DMS153 (cell line): Measurements from ENCODE around the gene RNF217.
"Not testable (repeated sequence)": the region's sequence is repeated elsewhere in the genome, so short reads cannot be mapped to it uniquely, and the experiment has no call there.

ENCODE experiments used
- DNase-seq: peaks from one replicate; lab custom pipeline; 2025; lab: John Stamatoyannopoulos, UW

The RNF217 gene

DNA sequence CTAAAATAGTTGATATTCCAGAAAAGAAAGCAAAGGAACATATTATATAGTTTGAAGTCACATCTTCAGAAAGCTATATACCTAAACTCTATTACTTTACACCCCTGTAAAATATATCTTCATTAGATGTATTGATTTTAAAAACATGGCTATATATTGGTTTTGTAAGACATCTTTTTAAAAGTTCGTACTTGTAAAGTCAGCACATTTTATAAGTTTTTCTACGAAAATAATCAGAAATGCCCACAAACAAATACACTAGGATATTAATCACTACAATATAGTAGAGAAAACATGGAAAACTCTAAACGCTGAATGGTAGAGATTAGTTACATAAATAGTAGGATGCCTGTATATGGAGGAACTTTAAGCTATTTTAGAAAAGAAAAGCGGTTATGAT, 52.9 kb downstream of the RNF217 start:
- no peak for DNase-seq

GRCh38 chr6:125018136-125018535, 55.9 kb downstream of the RNF217 start:
- no peak for DNase-seq

GRCh38 chr6:125019281-125019680, 57.0 kb downstream of the RNF217 start:
- DNase-seq = no peak

GRCh38 chr6:125019918-125020317, 57.7 kb downstream of the RNF217 start:
- no peak for DNase-seq

GRCh38 chr6:125020385-125020784, 58.1 kb downstream of the RNF217 start:
- no peak for DNase-seq

GRCh38 chr6:125022391-125022989, 60.3 kb downstream of the RNF217 start:
- no peak for DNase-seq

DNA sequence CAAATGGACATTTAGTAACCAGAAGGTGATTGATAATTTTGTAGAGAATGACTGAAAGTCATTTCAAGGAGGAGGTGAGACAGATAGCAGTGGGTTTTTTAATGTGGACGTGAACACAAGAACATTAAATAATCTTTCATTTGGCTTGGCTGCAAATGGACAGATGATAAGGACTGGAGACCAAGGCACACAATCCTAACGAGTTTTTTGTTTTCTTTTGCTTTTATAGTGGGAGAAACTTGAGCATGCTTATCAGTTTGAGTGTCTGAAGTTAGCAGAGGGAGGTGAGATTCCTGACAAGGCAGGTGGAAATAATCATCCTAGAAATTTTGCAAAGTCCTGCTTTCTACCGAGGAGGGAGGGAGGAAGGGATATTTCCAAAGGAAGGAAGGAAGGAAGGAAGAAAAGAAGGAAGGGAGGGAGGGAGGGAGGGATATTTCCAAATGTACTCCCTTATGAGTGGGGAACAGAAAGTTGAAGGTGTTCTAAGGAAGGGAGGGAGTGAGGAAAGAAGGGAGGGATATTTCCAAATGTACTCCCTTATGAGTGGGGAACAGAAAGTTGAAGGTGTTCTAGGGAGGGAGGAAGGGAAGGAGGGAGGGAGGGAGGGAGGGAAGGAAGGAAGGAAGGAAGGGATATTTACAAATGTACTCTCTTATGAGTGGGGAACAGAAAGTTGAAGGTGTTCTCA, 63.1 kb downstream of the RNF217 start:
- no peak for DNase-seq

GRCh38 chr6:125027287-125027686, 65.0 kb downstream of the RNF217 start:
- no peak for DNase-seq

DNA sequence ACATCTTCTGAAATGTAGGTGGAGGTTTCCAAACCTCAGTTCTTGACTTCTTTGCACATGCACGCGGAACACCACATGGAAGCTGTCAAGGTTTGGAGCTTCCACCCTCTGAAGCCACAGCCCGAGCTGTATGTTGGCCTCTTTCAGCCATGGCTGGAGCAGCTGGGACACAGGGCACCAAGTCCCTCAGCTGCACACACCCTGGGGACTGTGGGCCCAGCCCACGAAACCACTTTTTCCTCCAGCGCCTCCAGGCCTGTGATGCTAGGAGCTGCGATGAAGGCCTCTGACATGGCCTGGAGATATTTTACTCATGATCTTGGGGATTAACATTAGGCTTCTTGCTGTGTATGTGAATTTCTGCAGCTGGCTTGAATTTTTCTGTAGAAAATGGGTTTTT, 68.7 kb downstream of the RNF217 start:
- no peak for DNase-seq

DNA sequence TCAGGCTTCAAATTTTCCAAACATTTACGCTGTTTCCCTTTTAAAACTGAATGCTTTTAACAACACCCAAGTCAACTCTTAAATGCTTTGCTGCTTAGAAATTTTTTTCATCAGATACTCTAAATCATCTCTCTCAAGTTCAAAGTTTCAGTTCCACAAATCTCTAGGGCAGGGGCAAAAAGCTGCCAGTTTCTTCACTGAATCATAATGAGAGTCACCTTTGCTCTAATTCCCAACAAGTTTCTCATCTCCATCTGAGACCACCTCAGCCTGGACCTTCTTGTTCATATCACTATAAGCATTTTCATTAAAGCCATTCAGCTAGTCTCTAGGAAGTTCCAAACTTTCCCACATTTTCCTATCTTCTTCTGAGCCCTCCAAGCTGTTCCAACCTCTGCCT, 69.1 kb downstream of the RNF217 start:
- no peak for DNase-seq

GRCh38 chr6:125034929-125035328, 72.7 kb downstream of the RNF217 start:
- DNase-seq = not testable (repeated sequence)

- not testable (repeated sequence) for DNase-seq
These were observed 74.2 kb downstream of the RNF217 start for GRCh38 chr6:125036486-125036885.

DNA sequence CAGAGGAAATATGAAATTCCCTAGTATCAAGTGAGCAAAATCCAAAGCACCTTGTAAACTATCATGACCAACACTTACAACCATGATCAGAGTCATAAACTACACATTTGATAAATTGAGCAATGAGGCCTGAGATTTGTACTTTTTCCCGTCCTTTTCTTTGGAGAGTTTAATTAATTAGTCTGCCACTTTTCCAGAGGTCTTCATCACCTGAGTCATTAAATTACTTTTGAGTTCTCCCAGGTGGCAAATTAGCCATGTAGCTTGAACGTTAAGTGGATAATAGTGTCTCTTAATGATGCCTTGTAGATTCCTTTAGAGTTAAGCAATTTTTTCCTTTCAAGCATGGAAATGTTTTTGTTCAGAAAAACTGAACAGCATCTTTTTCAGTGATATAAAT, 75.6 kb downstream of the RNF217 start:
- DNase-seq = no peak

GRCh38 chr6:125038925-125039324, 76.7 kb downstream of the RNF217 start:
- DNase-seq = no peak

- no peak for DNase-seq
These were observed 79.7 kb downstream of the RNF217 start for GRCh38 chr6:125041740-125042459.

GRCh38 chr6:125044066-125044465, 81.8 kb downstream of the RNF217 start:
- no peak for DNase-seq

DNA sequence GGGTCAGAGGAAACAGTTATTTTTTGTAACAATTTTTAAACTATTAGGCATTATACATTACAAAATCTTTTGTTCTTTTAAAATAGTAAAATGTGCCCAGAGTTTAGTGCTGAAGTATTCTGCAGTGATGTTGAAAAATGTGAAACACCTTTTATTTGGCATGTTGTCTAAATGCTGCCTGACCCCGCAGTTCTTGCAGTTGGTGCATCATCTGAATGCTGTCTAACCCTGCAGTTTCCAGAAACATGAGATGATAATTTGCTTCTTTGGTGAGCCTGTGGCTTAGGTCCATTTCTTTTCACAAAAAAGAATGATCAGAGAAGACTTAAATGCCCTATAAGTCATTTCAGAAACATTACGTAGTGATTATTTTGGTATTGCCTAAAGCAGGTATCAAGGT, 82.4 kb downstream of the RNF217 start:
- no peak for DNase-seq

DNA sequence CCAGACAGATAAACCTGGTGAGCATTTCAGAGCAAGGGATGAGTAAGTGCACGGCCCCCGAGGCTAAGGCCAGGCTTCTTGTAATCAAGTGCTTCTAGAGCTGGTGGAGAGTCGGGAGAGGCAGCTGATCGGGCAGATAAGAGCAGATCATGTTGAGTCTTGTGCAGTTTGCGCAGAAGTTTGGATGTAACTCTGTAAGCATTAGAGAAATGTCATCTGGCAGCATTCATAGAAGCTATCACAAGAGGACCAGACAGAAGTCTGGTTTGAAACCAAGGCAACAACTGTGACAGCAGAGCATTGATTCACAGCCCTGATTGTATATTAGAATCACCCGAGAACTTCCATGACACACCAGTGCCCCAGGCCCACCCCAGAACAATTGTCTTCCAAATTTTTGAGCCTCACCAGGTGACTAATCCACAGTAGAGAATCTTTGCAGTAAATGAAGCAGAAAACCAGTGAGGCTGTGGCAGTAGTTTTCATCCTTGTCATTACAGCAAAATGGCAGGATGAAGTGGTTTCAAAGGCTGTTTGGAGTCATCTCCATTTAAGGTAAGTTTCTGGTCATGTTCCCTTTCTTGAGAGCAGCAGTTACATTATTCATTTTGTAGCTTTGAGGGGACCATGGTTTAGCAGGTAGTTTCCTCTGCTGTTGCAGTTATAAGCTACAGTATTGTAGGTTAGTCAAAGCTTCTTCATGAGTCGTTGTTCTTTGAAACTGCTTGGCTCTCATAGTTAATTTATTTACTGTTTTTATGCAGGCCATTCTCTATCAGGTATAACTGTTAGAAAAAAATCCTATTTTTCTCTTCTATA, 84.1 kb downstream of the RNF217 start:
- no peak for DNase-seq

- DNase-seq = no peak
These were observed 86.0 kb downstream of the RNF217 start for GRCh38 chr6:125048274-125048673.

GRCh38 chr6:125050663-125051318, 88.6 kb downstream of the RNF217 start:
- DNase-seq = peak; percentile 43

GRCh38 chr6:125053809-125054208, 91.6 kb downstream of the RNF217 start:
- DNase-seq = no peak

GRCh38 chr6:125054331-125054730, 92.1 kb downstream of the RNF217 start:
- no peak for DNase-seq
